NCI-H69 (cell line): ENCODE results near the gene DEF6.

Experiments
- DNase-seq: peaks from one replicate; lab custom pipeline; 2025; lab: John Stamatoyannopoulos, UW

The DEF6 gene

GRCh38 chr6:35351422-35351821 lies 53.8 kb downstream of the DEF6 start:
- DNase-seq: no peak

- DNase-seq: no peak
Measured at GRCh38 chr6:35352735-35353134, 55.1 kb downstream of the DEF6 start.

GRCh38 chr6:35354361-35355135 lies 56.9 kb downstream of the DEF6 start:
- DNase-seq: no peak

- DNase-seq: no peak
Measured at GRCh38 chr6:35356391-35356790, 58.8 kb downstream of the DEF6 start.

- DNase-seq: no peak
Measured at GRCh38 chr6:35357677-35358076, 60.1 kb downstream of the DEF6 start.

- no peak for DNase-seq
Measured at GRCh38 chr6:35358086-35358485, 60.5 kb downstream of the DEF6 start.

- no peak for DNase-seq
Measured at GRCh38 chr6:35359346-35359743, 61.7 kb downstream of the DEF6 start.

- DNase-seq: peak; percentile 70
Measured at GRCh38 chr6:35359744-35360348, 62.2 kb downstream of the DEF6 start.

GRCh38 chr6:35360349-35361138 lies 62.9 kb downstream of the DEF6 start:
- DNase-seq: peak; percentile 70

- DNase-seq: no peak
Measured at GRCh38 chr6:35362200-35362599, 64.6 kb downstream of the DEF6 start.

- peak; percentile 93 for DNase-seq
Measured at GRCh38 chr6:35363293-35363750, 65.7 kb downstream of the DEF6 start.

GRCh38 chr6:35365594-35366203 lies 68.1 kb downstream of the DEF6 start:
- no peak for DNase-seq

GRCh38 chr6:35366204-35366596 lies 68.6 kb downstream of the DEF6 start:
- no peak for DNase-seq

GRCh38 chr6:35367646-35368037 lies 70.0 kb downstream of the DEF6 start:
- no peak for DNase-seq

GRCh38 chr6:35368038-35368887 lies 70.6 kb downstream of the DEF6 start:
- DNase-seq: no peak

- no peak for DNase-seq
Measured at GRCh38 chr6:35370124-35370741, 72.6 kb downstream of the DEF6 start.

GRCh38 chr6:35370785-35371493 lies 73.3 kb downstream of the DEF6 start:
- no peak for DNase-seq
